Left lung (tissue), 14 donors: ENCODE data around the gene GATAD1. TPM values are rescaled to one million over a fixed set of nuclear protein-coding genes. Genes with fewer than 3 reads are reported as not detected.
A peak's percentile ranks its signal among the peaks of the same experiment; 100 is the strongest.

Experiments
- ATAC-seq: fragments of 200-7000 bp; cut with Tn5 transposase; one replicate; pipeline ENCODE4 v1.9.1; 2020; ENCODE audit warnings: moderate library complexity
- DNase-seq, 4 donors: peaks; one replicate each; pipeline ENCODE4 v3.0.0-alpha.2; 2013 to 2020
- H3K27ac ChIP-seq, 2 donors: fragments of 200-600 bp; sonication (generic) in 1 of 2; one replicate each; pipeline versions ENCODE4 v1.5.0 to v1.8.0; 2020 to 2021
- H3K27me3 ChIP-seq, 2 donors: fragments of 200-600 bp; sonication (generic) in 1 of 2; one replicate each; pipeline versions ENCODE4 v1.5.0 to v1.8.0; 2020 to 2021
- H3K36me3 ChIP-seq, 2 donors: fragments of 200-600 bp; sonication (generic) in 1 of 2; one replicate each; pipeline versions ENCODE4 v1.5.0 to v1.8.0; 2020 to 2021
- H3K4me1 ChIP-seq, 2 donors: fragments of 200-600 bp; one replicate each; pipeline ENCODE4 v1.8.0; 2021
- H3K4me3 ChIP-seq, 2 donors: fragments of 200-600 bp; sonication (generic) in 1 of 2; one replicate each; pipeline versions ENCODE4 v1.5.0 to v1.8.0; 2020 to 2021; ENCODE audit warnings: mild to moderate bottlenecking in 1 of 2
- H3K9me3 ChIP-seq, 2 donors: fragments of 200-600 bp; sonication (generic) in 1 of 2; one replicate each; pipeline versions ENCODE4 v1.5.0 to v1.8.0; 2020 to 2021
- intact Hi-C, 2 donors: fragments of 100-400 bp; cut with DNase I; formaldehyde crosslinking; loops; one replicate each; pipeline versions ENCODE4 v1.11.2 to v1.14.2; 2022
- long read RNA-seq, 12 donors: library from polyadenylated mRNA in 2 of 12; unstranded in 2 of 12; transcript quantifications; one replicate each; pipeline ENCODE4 v2.0.0 and lab custom pipeline, GENCODE V29; 2019 to 2026
- polyA plus RNA-seq, 6 donors: library from polyadenylated mRNA; unstranded; fragments of 120-200 nt; gene quantifications; one replicate each; pipeline ENCODE4 v1.2.1, GENCODE V29; 2013; ENCODE audit not compliant: insufficient read length in 6 of 6
- total RNA-seq, 2 donors: library from RNA; stranded (reverse); fragmentation: NEBNext Ultra II Directional; extraction: Animal tissue kit (Norgen Biotek cat#: 25700); gene quantifications; one replicate each; pipeline ENCODE4 v1.2.1, GENCODE V29; 2021
- TF ChIP-seq, protein P1 (sequence below), 2 donors: fragments of 200-600 bp; sonication (generic) in 1 of 2; IDR thresholded peaks; one replicate each; pipeline versions ENCODE4 v1.5.0 to v1.8.0; 2021; ENCODE audit warnings: antibody characterized with exemption in 2 of 2
- donor health status: DM: no; HTN: yes; CAD: no.
- donor health status: DM: no; HTN: no; CAD: no.

GATAD1 gene, protein sequence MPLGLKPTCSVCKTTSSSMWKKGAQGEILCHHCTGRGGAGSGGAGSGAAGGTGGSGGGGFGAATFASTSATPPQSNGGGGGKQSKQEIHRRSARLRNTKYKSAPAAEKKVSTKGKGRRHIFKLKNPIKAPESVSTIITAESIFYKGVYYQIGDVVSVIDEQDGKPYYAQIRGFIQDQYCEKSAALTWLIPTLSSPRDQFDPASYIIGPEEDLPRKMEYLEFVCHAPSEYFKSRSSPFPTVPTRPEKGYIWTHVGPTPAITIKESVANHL
- total RNA-seq (10 to 100 TPM; 28.4 to 29.5 TPM), polyA plus RNA-seq (10 to 100 TPM; 45.8 to 74.3 (median 62.3) TPM)
- long read RNA-seq, donor 1, transcript GATAD1-203 (3 exons, 2,017 nt), result minor isoform, 9 of 43 reads
- long read RNA-seq, donor 1, transcript GATAD1-201 (5 exons, 3,962 nt), result major isoform, 18 of 43 reads
- long read RNA-seq, donor 1, partial matches to known transcripts, result 6 of 43 reads
- long read RNA-seq, donor 1, other reads (novel, unspliced or antisense), result 0 of 43 reads
- long read RNA-seq, donor 2, transcript GATAD1-203 (3 exons, 2,017 nt), result minor isoform, 7 of 29 reads
- long read RNA-seq, donor 2, transcript GATAD1-201 (5 exons, 3,962 nt), result major isoform, 15 of 29 reads
- long read RNA-seq, donor 2, partial matches to known transcripts, result 0 of 29 reads
- long read RNA-seq, donor 2, other reads (novel, unspliced or antisense), result 0 of 29 reads
- long read RNA-seq, donor 3, transcript GATAD1-201 (5 exons, 3,962 nt), result major isoform, 9 of 11 reads
- long read RNA-seq, donor 3, partial matches to known transcripts, result 0 of 11 reads
- long read RNA-seq, donor 3, other reads (novel, unspliced or antisense), result 0 of 11 reads
- long read RNA-seq, donor 4, partial matches to known transcripts, result 0 of 2 reads
- long read RNA-seq, donor 4, other reads (novel, unspliced or antisense), result 1 of 2 reads
- long read RNA-seq, donor 5, transcript GATAD1-203 (3 exons, 2,017 nt), result major isoform, 12 of 28 reads
- long read RNA-seq, donor 5, transcript GATAD1-204 (2 exons, 448 nt), result minor isoform, 5 of 28 reads
- long read RNA-seq, donor 5, transcript GATAD1-201 (5 exons, 3,962 nt), result minor isoform, 9 of 28 reads
- long read RNA-seq, donor 5, partial matches to known transcripts, result 0 of 28 reads
- long read RNA-seq, donor 5, other reads (novel, unspliced or antisense), result 0 of 28 reads
- long read RNA-seq, donor 6, transcript GATAD1-201 (5 exons, 3,962 nt), result major isoform, 6 of 13 reads
- long read RNA-seq, donor 6, partial matches to known transcripts, result 0 of 13 reads
- long read RNA-seq, donor 6, other reads (novel, unspliced or antisense), result 0 of 13 reads
- long read RNA-seq, donor 7, partial matches to known transcripts, result 0 of 5 reads
- long read RNA-seq, donor 7, other reads (novel, unspliced or antisense), result 0 of 5 reads
- long read RNA-seq, donor 8, transcript GATAD1-201 (5 exons, 3,962 nt), result major isoform, 9 of 13 reads
- long read RNA-seq, donor 8, partial matches to known transcripts, result 0 of 13 reads
- long read RNA-seq, donor 8, other reads (novel, unspliced or antisense), result 0 of 13 reads
- long read RNA-seq, donor 9, result 0 reads
- long read RNA-seq, donor 10, partial matches to known transcripts, result 0 of 1 reads
- long read RNA-seq, donor 10, other reads (novel, unspliced or antisense), result 0 of 1 reads
- long read RNA-seq, donor 11, transcript GATAD1-201 (5 exons, 3,962 nt), result major isoform, 9 of 13 reads
- long read RNA-seq, donor 11, partial matches to known transcripts, result 0 of 13 reads
- long read RNA-seq, donor 11, other reads (novel, unspliced or antisense), result 0 of 13 reads
- long read RNA-seq, donor 12, transcript GATAD1-203 (3 exons, 2,017 nt), result minor isoform, 7 of 39 reads
- long read RNA-seq, donor 12, transcript GATAD1-201 (5 exons, 3,962 nt), result major isoform, 9 of 39 reads
- long read RNA-seq, donor 12, partial matches to known transcripts, result 21 of 39 reads
- long read RNA-seq, donor 12, other reads (novel, unspliced or antisense), result 0 of 39 reads

DNA sequence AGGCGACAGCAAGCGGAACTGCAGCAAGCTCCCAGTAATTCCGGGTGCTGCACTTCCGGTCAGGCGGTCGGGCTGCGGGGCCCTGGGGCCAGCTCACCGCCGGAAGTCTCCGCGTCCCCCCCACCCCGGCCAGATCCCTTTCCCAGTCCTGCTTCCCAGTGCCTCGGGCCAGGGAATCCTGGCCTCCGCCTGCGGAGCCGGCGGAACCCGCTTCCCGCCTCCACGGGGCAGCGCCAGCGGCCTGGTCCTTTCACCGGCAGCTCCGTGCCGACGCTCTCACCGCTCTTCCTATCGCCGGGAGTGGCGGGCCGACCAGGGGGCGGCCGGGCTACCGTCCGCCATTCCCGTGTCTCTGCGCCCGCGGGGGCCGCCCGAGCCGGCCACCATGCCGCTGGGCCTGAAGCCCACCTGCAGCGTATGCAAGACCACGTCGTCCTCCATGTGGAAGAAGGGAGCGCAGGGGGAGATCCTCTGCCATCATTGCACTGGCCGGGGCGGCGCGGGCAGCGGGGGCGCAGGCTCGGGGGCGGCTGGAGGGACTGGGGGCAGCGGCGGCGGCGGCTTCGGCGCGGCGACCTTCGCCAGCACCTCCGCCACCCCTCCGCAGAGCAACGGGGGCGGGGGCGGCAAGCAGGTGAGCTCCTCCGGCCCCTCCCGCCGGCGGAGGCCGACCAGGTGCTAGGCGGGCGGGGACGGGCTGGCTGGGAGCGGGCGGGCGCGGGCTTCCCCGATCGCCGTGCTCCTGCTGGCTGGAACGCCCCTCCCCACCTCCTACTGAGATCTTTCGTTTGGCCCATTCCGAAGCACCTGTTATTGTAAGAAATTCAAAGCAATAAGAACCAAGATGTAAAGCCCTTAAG, at the start of gene GATAD1:
TSS of gene GATAD1 (plus strand) at position 138 of the 860 bp plus-strand sequence. CDS start at position 386, 248 bp downstream.
- intact Hi-C loops, result loop anchor here in 1 of 2 donors (10.0 kb wide), 1 partner anchor 563 kb away; the partner anchor contains the start of gene MTERF1
- TF ChIP-seq, protein P1, sequence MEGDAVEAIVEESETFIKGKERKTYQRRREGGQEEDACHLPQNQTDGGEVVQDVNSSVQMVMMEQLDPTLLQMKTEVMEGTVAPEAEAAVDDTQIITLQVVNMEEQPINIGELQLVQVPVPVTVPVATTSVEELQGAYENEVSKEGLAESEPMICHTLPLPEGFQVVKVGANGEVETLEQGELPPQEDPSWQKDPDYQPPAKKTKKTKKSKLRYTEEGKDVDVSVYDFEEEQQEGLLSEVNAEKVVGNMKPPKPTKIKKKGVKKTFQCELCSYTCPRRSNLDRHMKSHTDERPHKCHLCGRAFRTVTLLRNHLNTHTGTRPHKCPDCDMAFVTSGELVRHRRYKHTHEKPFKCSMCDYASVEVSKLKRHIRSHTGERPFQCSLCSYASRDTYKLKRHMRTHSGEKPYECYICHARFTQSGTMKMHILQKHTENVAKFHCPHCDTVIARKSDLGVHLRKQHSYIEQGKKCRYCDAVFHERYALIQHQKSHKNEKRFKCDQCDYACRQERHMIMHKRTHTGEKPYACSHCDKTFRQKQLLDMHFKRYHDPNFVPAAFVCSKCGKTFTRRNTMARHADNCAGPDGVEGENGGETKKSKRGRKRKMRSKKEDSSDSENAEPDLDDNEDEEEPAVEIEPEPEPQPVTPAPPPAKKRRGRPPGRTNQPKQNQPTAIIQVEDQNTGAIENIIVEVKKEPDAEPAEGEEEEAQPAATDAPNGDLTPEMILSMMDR (IDR thresholded peaks at IDR 0.05), result peak; percentile 94
- H3K4me1 ChIP-seq, result peaks cover 0 to 18% of the 10 kb centered on the region in 2 donors
- H3K36me3 ChIP-seq, result peaks cover 0 to 30% of the 10 kb centered on the region in 2 donors
- ATAC-seq, result peak; percentile 98
- H3K9me3 ChIP-seq, result no peaks in the 10 kb centered on the region
- H3K27me3 ChIP-seq, result no peaks in the 10 kb centered on the region
- peak within 1 kb of the TSS; percentile 91 to 99 for H3K4me3 ChIP-seq
- DNase-seq, result peak; percentile 88 to 97 (median 95)
- peak within 1 kb of the TSS; percentile 96 to 98 for H3K27ac ChIP-seq

DNA sequence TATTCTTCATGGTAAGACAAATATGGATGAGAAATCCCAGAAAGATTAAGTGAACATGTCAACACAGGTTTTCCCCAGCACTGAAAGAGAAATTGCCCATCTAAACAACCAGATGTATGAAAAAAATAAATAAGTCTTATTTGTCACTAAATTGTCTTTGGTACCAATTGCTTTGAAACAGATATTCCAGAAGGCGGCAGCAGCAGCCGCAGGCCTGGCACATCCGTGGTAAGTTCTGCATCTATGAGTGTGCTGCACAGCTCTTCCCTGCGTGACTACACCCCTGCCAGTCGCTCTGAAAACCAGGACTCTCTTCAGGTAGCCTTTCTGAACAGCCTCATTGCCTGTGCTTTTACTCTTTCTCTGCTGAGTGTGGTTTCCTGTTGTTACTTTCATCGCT, 49.7 kb upstream of the GATAD1 start:
- TF ChIP-seq, protein P1 (IDR thresholded peaks at IDR 0.05), result no peak
- DNase-seq (no peak), ATAC-seq (no peak)
- H3K27ac ChIP-seq, result no peak overlapping the region
- no peaks in the 10 kb centered on the region for H3K27me3 ChIP-seq
- peaks cover 0 to 48% of the 10 kb centered on the region in 2 donors for H3K36me3 ChIP-seq
- no peaks in the 10 kb centered on the region for H3K4me1 ChIP-seq
- intact Hi-C loops, result no loop called here
- H3K9me3 ChIP-seq, result no peaks in the 10 kb centered on the region
- H3K4me3 ChIP-seq, result no peak overlapping the region

DNA sequence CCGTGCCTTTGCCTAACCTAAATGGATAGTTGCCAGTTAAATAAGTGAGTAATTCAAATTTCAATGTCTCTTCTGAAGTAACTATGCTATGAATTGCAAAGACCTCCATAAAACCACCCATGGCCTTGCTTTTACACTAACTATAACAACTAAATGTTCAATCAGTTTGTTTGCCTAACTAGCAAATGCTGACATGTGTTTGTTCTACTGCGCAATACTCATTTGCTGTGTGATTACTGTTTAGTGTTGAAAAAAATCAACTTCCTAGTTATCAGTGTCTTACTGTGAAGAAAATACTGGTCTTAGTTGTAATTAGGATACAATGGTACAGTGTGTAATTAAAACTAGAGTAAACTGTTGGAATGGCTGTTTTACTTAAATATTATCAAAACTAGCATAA, 47.3 kb upstream of the GATAD1 start:
- DNase-seq (no peak), ATAC-seq (no peak)
- TF ChIP-seq, protein P1 (IDR thresholded peaks at IDR 0.05), result no peak
- Histone ChIP-seq H3K27me3 (no peaks in the 10 kb centered on the region), H3K4me3 (no peak overlapping the region), H3K9me3 (no peaks in the 10 kb centered on the region), H3K27ac (no peak overlapping the region), H3K4me1 (no peaks in the 10 kb centered on the region), H3K36me3 (peaks cover 0 to 48% of the 10 kb centered on the region in 2 donors)
- intact Hi-C loops, result no loop called here
